Renal cortical epithelial cell (primary cell): ENCODE results near the gene GRWD1. TPM values are rescaled to one million over a fixed set of nuclear protein-coding genes. Genes with fewer than 3 reads are reported as not detected.

ENCODE experiments used
- DNase-seq: peaks from one replicate; pipeline ENCODE4 v3.0.0-alpha.2; 2011; ENCODE audit warnings: low read depth
- total RNA-seq: library from RNA; depleted of rRNA; stranded (reverse); fragments of >200 nt; gene quantifications from 2 replicates; pipeline ENCODE4 v1.2.3, GENCODE V29; 2014

The GRWD1 gene
- total RNA-seq, 1 donor from 2014 or later: 50.3 TPM

GRCh38 chr19:48456864-48457263, 11.1 kb downstream of the GRWD1 start:
- no peak for DNase-seq

- no peak for DNase-seq
These were observed 12.2 kb downstream of the GRWD1 start for GRCh38 chr19:48458016-48458415.

GRCh38 chr19:48461651-48461981, 15.8 kb downstream of the GRWD1 start:
- DNase-seq: no peak

GRCh38 chr19:48461982-48462655, 16.3 kb downstream of the GRWD1 start:
- DNase-seq: no peak

DNA sequence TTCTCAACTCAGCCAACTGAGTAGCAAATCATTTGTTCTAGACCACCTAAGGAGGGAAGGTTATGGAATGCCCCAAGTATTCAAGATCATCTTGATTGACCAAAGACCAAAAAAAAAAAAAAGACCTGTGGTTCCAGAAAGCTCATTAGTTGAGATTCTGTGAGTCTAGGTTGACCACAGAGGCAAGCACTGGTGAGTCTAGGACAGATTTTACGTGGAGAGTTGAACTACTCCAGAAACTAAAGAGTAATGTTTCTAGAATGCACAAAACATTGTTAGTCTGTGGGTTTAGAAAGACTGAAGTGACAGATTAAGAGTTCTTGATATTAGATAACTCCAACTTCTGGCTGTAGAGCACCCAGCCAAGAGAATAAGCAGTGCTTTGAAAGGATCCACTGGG, 19.4 kb downstream of the GRWD1 start:
- no peak for DNase-seq

- DNase-seq: peak; percentile 49
These were observed 21.0 kb downstream of the GRWD1 start for GRCh38 chr19:48466561-48467325.

GRCh38 chr19:48468772-48469288, 23.0 kb downstream of the GRWD1 start:
- DNase-seq: peak; percentile 99

DNA sequence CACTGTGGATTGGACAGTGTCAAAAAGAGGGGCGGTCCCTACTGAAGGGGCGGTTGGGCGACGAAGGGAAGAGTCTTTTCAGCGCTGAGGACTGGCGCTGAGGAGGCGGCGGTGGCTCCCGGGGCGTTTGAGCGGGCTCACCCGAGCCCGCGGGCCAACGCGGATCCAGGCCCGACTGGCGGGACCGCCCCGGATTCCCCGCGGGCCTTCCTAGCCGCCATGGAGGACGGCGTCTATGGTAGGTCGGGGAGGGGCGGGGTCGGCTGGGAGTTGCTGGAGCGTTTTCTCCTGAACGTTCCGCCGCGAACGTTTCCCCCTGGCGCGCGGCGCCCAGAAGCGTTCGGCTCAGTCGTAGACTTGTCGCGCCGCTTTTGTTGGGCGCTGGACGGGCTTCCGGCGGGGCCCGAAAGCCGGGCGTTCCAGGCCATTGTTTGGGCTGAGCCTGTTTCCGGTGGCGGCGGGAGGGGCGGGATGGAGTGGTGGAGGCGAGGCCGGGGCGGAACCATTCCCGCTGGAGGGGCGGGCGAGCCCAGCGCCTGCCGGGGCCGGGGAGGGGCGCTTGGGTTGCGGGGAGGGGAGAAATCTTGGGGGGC, 23.6 kb downstream of the GRWD1 start, which contains the start of gene CYTH2:
TSS of gene CYTH2 (plus strand) at position 81 of the 593 bp plus-strand sequence. CDS start at position 220, 139 bp downstream.
- DNase-seq: peak; percentile 36

DNA sequence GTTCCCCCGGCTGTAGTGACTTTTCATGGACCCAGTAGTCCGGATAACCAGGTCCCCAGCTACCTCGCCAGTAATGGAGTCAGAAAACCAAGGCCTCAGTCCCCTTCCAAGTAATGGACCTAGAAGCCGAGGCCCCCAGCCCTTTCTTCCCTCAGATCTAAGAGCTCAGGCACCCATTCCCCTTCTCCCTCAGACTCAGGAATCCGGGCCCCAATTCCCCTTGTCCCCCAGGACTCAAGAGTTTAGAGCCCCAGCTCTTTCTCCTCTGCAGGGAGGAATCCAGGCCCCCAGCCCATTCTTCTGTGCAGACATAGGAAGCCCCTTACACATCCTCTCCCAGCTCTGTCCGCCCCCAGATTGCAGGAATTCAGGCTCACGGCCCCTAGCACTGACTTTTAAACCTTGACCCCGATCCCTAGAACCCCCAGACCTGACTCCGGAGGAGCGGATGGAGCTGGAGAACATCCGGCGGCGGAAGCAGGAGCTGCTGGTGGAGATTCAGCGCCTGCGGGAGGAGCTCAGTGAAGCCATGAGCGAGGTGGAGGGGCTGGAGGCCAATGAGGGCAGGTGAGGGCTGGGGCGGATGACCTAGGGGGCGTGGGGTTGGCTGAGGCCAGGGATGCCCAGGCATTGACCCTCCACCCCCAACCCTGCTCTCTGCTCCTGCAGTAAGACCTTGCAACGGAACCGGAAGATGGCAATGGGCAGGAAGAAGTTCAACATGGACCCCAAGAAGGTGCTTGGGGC, 24.3 kb downstream of the GRWD1 start:
- no peak for DNase-seq

DNA sequence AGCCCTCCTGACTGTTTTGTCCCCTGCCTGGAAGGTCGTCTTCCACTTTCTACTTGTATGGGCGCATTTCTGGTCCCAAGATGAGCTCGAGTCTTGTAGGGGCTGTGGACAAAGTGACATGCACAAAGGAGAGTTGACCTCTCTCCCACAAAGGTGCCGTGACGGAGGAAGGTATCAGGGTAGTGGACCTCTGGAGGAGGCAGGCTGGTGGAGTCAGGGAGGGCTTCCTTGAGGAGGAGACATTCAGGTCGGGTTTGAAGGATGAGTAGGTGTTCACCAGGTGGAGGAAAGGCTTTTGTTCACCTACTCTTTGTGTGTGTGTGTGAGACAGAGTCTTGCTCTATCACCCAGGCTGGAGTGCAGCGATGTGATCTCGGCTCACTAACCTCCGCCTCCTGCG, 25.1 kb downstream of the GRWD1 start:
- DNase-seq: no peak

DNA sequence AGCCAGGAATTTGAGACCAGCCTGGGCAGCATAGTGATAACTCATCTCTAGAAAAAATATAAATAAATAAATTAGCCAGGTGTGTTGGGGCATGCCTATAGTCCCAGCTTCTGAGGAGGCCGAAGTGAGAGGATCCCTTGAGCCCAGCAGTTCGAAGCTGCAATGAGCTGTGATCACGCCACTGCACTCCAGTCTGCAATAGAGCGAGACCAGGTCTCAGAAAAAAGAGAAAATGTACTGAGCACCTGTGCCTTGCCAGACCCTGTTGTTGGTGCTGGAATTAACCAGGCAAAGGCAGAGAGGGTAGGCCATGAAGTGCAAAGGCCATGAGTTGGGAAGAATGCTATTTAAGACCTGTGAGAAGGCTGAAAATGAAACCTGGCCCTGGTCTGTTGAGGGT, 26.1 kb downstream of the GRWD1 start:
- DNase-seq: no peak

DNA sequence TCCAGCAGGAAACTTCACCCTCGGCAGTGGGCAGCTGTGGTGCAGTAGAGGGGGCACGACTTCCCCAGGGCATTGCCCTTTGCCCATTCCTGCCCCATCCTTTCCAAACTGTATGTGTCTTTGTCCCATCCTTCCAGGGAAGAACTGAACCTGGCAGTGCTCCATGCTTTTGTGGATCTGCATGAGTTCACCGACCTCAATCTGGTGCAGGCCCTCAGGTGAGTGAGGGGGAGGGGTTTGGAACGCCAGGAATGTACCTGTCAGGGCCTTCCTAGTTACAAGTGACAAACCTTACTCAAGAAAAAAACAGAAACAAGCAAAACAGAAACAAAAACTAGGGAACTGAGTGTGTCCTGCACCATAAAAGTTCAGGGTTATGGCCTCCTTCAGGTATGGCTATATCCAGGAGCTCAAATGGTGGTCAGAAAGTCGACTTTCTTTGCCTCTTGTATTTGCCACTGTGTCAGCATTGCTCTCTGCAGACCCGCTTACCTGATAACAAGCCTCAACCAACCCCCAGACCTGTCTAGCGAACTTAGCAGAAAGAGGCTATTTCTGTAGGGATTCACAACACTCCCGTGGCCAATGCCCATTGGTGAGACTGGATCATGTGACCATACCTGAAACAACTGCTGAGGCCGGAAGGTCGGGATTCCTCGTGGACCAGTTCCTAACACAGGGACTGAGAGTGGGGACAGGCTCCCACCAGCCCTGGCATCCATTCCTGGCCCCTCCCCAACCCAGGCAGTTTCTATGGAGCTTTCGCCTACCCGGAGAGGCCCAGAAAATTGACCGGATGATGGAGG, 27.6 kb downstream of the GRWD1 start:
- peak; percentile 36 for DNase-seq

GRCh38 chr19:48474084-48474592, 28.4 kb downstream of the GRWD1 start:
- DNase-seq: no peak

DNA sequence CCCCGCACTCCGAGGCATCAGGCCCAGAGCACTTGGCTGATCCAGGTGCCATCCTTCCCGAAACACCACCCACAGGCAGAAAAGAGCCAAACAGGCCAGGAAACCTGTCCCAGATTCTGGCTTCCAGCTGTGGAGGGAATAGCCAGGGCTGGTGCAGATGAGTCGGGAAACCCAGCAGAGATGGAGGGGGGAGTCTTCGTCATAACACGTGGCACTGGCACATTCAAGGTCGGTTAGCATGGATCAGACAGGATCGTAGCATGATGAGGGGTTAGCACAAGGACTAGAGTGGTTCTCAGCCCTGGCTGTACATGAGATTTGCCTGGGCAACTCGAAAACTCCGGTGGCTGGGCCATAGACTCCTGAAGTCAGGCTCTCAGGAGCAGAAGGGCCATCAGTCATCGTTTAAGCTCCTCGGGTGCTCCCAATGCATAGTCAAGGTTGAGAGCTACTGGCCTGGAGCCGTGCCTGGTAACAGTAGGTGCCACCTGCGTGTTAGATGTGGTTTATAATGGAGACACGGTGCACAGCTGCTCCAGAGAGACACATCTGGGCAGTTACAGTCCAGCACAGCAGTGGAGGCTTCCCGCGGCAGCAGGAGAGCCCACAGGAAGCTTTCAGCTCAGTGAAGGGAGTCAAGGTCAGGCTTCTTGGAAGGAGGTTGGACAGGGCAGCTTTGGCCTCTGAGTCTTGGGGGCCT, 29.7 kb downstream of the GRWD1 start:
- DNase-seq: no peak

DNA sequence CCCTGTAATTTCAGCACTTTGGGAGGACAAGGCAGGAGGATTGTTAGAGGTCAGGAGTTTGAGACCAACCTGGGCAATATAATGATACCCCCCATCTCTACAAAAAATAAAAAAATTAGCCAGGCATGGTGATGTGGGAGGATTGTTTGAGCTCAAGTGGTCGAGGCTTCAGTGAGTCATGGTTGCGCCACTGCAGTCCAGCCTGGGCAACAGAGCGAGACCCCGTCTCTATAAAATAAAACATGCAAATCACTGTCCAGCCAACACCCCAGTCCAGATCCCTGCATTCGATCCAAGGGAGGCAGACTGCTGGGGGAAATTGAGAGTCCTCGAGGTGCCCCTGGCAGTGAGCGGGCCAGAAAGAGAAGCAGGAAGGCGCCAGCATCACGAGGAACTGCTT, 30.4 kb downstream of the GRWD1 start:
- DNase-seq: peak; percentile 28

DNA sequence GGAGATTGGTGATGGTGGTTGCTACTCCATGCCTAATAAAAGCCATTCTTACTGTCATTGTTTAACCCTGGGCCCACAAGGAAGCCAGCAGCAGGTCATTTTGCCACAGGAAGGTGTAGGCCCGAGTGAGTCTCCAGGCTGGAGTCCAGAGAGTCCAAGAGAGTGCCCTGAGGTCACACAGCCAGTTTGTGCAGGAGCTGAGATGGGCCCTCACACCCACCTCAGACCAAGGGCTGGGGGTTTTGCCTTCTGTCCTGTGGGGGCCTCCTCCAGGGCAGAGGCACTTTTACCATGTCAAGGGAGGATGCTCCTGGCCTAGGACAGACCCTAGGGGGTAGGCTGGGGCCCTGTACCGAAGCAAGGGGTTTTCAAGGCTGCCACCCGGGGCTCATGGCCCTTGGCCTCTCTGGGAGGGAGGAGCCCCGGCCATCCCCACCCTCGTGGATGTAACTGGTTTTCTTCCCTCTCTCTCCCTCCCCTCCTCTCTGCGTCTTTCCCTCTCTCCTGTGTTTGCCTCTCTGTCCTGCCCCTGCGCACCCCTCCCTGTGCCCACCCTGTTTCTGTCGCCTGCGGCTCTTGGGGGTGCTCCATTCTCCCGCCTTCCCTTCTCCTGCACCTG, 31.4 kb downstream of the GRWD1 start:
- no peak for DNase-seq

- no peak for DNase-seq
These were observed 32.0 kb downstream of the GRWD1 start for GRCh38 chr19:48477698-48478338.

- DNase-seq: no peak
These were observed 32.8 kb downstream of the GRWD1 start for GRCh38 chr19:48478339-48479256.
